GM18861 (cell line): ENCODE results near the gene NLRC5.

Experiments used
- ATAC-seq: cut with Tn5 transposase; IDR thresholded peaks from one replicate; pipeline ENCODE4 v1.9.1; 2021; ENCODE audit not compliant: unreplicated experiment

Gene NLRC5

GRCh38 chr16:57020651-57021050 lies 31.3 kb downstream of the NLRC5 start:
- ATAC-seq, result no peak

GRCh38 chr16:57021757-57022156 lies 32.4 kb downstream of the NLRC5 start:
- no peak for ATAC-seq

GRCh38 chr16:57022445-57022844 lies 33.1 kb downstream of the NLRC5 start:
- no peak for ATAC-seq

GRCh38 chr16:57023541-57024249 lies 34.3 kb downstream of the NLRC5 start:
- ATAC-seq, result no peak

GRCh38 chr16:57024894-57025680 lies 35.7 kb downstream of the NLRC5 start:
- no peak for ATAC-seq

- no peak for ATAC-seq
Measured at GRCh38 chr16:57025941-57026777, 36.8 kb downstream of the NLRC5 start.

GRCh38 chr16:57026778-57027062 lies 37.4 kb downstream of the NLRC5 start:
- ATAC-seq, result no peak

GRCh38 chr16:57027067-57027466 lies 37.7 kb downstream of the NLRC5 start:
- no peak for ATAC-seq

- ATAC-seq, result no peak
Measured at GRCh38 chr16:57028086-57028485, 38.7 kb downstream of the NLRC5 start.

- ATAC-seq, result no peak
Measured at GRCh38 chr16:57029161-57030160, 40.1 kb downstream of the NLRC5 start.

- ATAC-seq, result no peak
Measured at GRCh38 chr16:57030346-57030902, 41.1 kb downstream of the NLRC5 start.

- ATAC-seq, result no peak
Measured at GRCh38 chr16:57031156-57031555, 41.8 kb downstream of the NLRC5 start.

- no peak for ATAC-seq
Measured at GRCh38 chr16:57032346-57032745, 43.0 kb downstream of the NLRC5 start.

GRCh38 chr16:57032931-57033330 lies 43.6 kb downstream of the NLRC5 start:
- no peak for ATAC-seq

- no peak for ATAC-seq
Measured at GRCh38 chr16:57036315-57036714, 47.0 kb downstream of the NLRC5 start.

- no peak for ATAC-seq
Measured at GRCh38 chr16:57036945-57037344, 47.6 kb downstream of the NLRC5 start.

- ATAC-seq, result no peak
Measured at GRCh38 chr16:57038166-57038565, 48.8 kb downstream of the NLRC5 start.

GRCh38 chr16:57039148-57039812 lies 49.9 kb downstream of the NLRC5 start:
- ATAC-seq, result no peak
